Lower leg skin (tissue), 4 donors: ENCODE results near the gene TMEM87B. TPM values are rescaled to one million over a fixed set of nuclear protein-coding genes. Genes with fewer than 3 reads are reported as not detected.

Source experiments
- DNase-seq, 2 donors: peaks; one replicate each; pipeline ENCODE4 v3.0.0-alpha.2; 2019; ENCODE audit warnings: low spot score in 2 of 2
- H3K4me3 ChIP-seq: fragments of 200-600 bp; sonication (generic); 2 replicates; pipeline ENCODE4 v1.5.1; 2017; ENCODE audit warnings: mild to moderate bottlenecking, low read depth; ENCODE audit not compliant: poor library complexity, severe bottlenecking
- CTCF ChIP-seq, 3 donors: fragments of 450-650 bp; IDR thresholded peaks; one replicate each; pipeline ENCODE4 v1.5.1; 2016; ENCODE audit warnings: antibody characterized with exemption in 3 of 3, mild to moderate bottlenecking in 3 of 3, moderate library complexity in 2 of 3
- POLR2A ChIP-seq, 2 donors: fragments of 450-650 bp; IDR thresholded peaks; one replicate each; pipeline ENCODE4 v1.6.1; 2016 to 2017; ENCODE audit warnings: antibody characterized with exemption in 2 of 2, mild to moderate bottlenecking in 1 of 2, moderate library complexity in 1 of 2
- WGBS, 2 donors: methylation state at CpG; one replicate each; pipeline ENCODE4 v1.1.5; 2018; 5-methylcytosine and 5-hydroxymethylcytosine counted together
- intact Hi-C: fragments of 100-400 bp; cut with DNase I; formaldehyde crosslinking; loops from one replicate; pipeline ENCODE4 v1.15.0; 2023; ENCODE audit warnings: low total_unique reads
- total RNA-seq, 4 donors: library from RNA; depleted of rRNA; stranded (reverse); fragments of >200 nt; gene quantifications; one replicate each; pipeline ENCODE4 v1.1.0, GENCODE V29; 2016

Gene TMEM87B
- total RNA-seq, 4 donors from 2014 or later: 21.5 to 27.0 (median 24.7) TPM

- 68 to 69% methylated on average over 2 of the region's 2 CpGs for WGBS, 2 donors
- H3K4me3 ChIP-seq: no peak overlapping the region
- intact Hi-C loops: no loop called here
- no peak for TF ChIP-seq POLR2A (IDR thresholded peaks at IDR 0.05)
- no peak for TF ChIP-seq CTCF (IDR thresholded peaks at IDR 0.05)
- DNase-seq: no peak
Measured at GRCh38 chr2:112029164-112029563, 25.9 kb upstream of the TMEM87B start.

- H3K4me3 ChIP-seq: no peak overlapping the region
- 8 to 9% methylated on average over 12 of the region's 12 CpGs for WGBS, 2 donors
- peak in 1 of 2 donors; percentile 62 for DNase-seq
- TF ChIP-seq CTCF (IDR thresholded peaks at IDR 0.05) (no peak), POLR2A (IDR thresholded peaks at IDR 0.05) (no peak)
- intact Hi-C loops: no loop called here
Measured at GRCh38 chr2:112031473-112032223, 23.4 kb upstream of the TMEM87B start.

GRCh38 chr2:112032224-112032586 is 22.9 kb upstream of the TMEM87B start:
- no peak overlapping the region for H3K4me3 ChIP-seq
- intact Hi-C loops: no loop called here
- 29 to 36% methylated on average over 4 of the region's 4 CpGs for WGBS, 2 donors
- TF ChIP-seq CTCF (IDR thresholded peaks at IDR 0.05) (no peak), POLR2A (IDR thresholded peaks at IDR 0.05) (no peak)
- DNase-seq: peak in 1 of 2 donors; percentile 54

- TF ChIP-seq CTCF (IDR thresholded peaks at IDR 0.05) (no peak), POLR2A (IDR thresholded peaks at IDR 0.05) (no peak)
- intact Hi-C loops: no loop called here
- DNase-seq: peak in 1 of 2 donors; percentile 62
- 44 to 49% methylated on average over 4 of the region's 4 CpGs for WGBS, 2 donors
- no peak overlapping the region for H3K4me3 ChIP-seq
Measured at GRCh38 chr2:112032689-112033465, 22.2 kb upstream of the TMEM87B start.

- H3K4me3 ChIP-seq: no peak overlapping the region
- DNase-seq: no peak
- TF ChIP-seq CTCF (IDR thresholded peaks at IDR 0.05) (no peak), POLR2A (IDR thresholded peaks at IDR 0.05) (no peak)
- intact Hi-C loops: no loop called here
- WGBS, 2 donors: 7 to 8% methylated on average over 1 of the region's 1 CpG
Measured at GRCh38 chr2:112033600-112033999, 21.5 kb upstream of the TMEM87B start.
